Activated naive CD8-positive, alpha-beta T cell treated with anti-CD3 and anti-CD28 coated beads, Interleukin-2, amount 50 U/mL, for 24 hours (primary cell): ENCODE measurements around the gene CD5L.

Experiments
- ATAC-seq: fragments of 150-1000 bp; cut with Tn5 transposase; one replicate; pipeline ENCODE4 v1.10.0; 2021
- DNase-seq: peaks from one replicate; pipeline ENCODE4 v3.0.0; 2021
- H3K27ac Mint-ChIP-seq: one replicate; pipeline ENCODE4 v1.8.0; 2021; ENCODE audit warnings: mild to moderate bottlenecking, mixed read lengths
- H3K27me3 Mint-ChIP-seq: one replicate; pipeline ENCODE4 v1.8.0; 2021; ENCODE audit warnings: mixed read lengths
- H3K36me3 Mint-ChIP-seq: one replicate; pipeline ENCODE4 v1.8.0; 2021; ENCODE audit warnings: low read depth, mixed read lengths
- H3K4me1 Mint-ChIP-seq: one replicate; pipeline ENCODE4 v1.8.0; 2021; ENCODE audit warnings: mixed read lengths
- H3K4me3 Mint-ChIP-seq: one replicate; pipeline ENCODE4 v1.8.0; 2021; ENCODE audit warnings: mild to moderate bottlenecking, moderate library complexity, mixed read lengths
- H3K9me3 Mint-ChIP-seq: one replicate; pipeline ENCODE4 v1.8.0; 2021; ENCODE audit warnings: mixed read lengths

CD5L gene

GRCh38 chr1:157833145-157833544 is 8.5 kb downstream of the CD5L start:
- no peaks in the 10 kb centered on the region for H3K9me3 Mint-ChIP-seq
- peaks cover 12% of the 10 kb centered on the region for H3K4me1 Mint-ChIP-seq
- DNase-seq (no peak), ATAC-seq (no peak)
- H3K27ac Mint-ChIP-seq, result no peak overlapping the region
- H3K36me3 Mint-ChIP-seq, result no peaks in the 10 kb centered on the region
- H3K27me3 Mint-ChIP-seq, result peaks cover 15% of the 10 kb centered on the region
- no peak overlapping the region for H3K4me3 Mint-ChIP-seq

GRCh38 chr1:157831968-157832626 is 9.5 kb downstream of the CD5L start:
- ATAC-seq (peak; percentile 46), DNase-seq (no peak)
- Mint-ChIP-seq H3K36me3 (no peaks in the 10 kb centered on the region), H3K4me3 (no peak overlapping the region), H3K27me3 (peaks cover 15% of the 10 kb centered on the region), H3K27ac (no peak overlapping the region), H3K4me1 (peaks cover 12% of the 10 kb centered on the region), H3K9me3 (no peaks in the 10 kb centered on the region)

- ATAC-seq, result no peak
- peaks cover 12% of the 10 kb centered on the region for H3K4me1 Mint-ChIP-seq
- H3K9me3 Mint-ChIP-seq, result no peaks in the 10 kb centered on the region
- H3K4me3 Mint-ChIP-seq, result no peak overlapping the region
- H3K27ac Mint-ChIP-seq, result peak overlapping the region; percentile 14
- H3K36me3 Mint-ChIP-seq, result no peaks in the 10 kb centered on the region
- H3K27me3 Mint-ChIP-seq, result peaks cover 15% of the 10 kb centered on the region
- no peak for DNase-seq
These were observed 10.7 kb downstream of the CD5L start for GRCh38 chr1:157830887-157831286.

GRCh38 chr1:157829711-157830110 is 11.9 kb downstream of the CD5L start:
- Mint-ChIP-seq H3K27me3 (peaks cover 15% of the 10 kb centered on the region), H3K27ac (no peak overlapping the region), H3K4me1 (peaks cover 12% of the 10 kb centered on the region), H3K36me3 (no peaks in the 10 kb centered on the region), H3K9me3 (no peaks in the 10 kb centered on the region), H3K4me3 (no peak overlapping the region)
- no peak for DNase-seq
- ATAC-seq, result no peak

- Mint-ChIP-seq H3K9me3 (no peaks in the 10 kb centered on the region), H3K27me3 (peaks cover 15% of the 10 kb centered on the region), H3K27ac (no peak overlapping the region), H3K4me1 (peaks cover 12% of the 10 kb centered on the region), H3K36me3 (no peaks in the 10 kb centered on the region), H3K4me3 (no peak overlapping the region)
- ATAC-seq, result no peak
- no peak for DNase-seq
These were observed 12.4 kb downstream of the CD5L start for GRCh38 chr1:157829210-157829609.

GRCh38 chr1:157820299-157820698 is 21.3 kb downstream of the CD5L start:
- Mint-ChIP-seq H3K4me3 (no peak overlapping the region), H3K36me3 (no peaks in the 10 kb centered on the region), H3K4me1 (peaks cover 2% of the 10 kb centered on the region), H3K27ac (no peak overlapping the region), H3K9me3 (no peaks in the 10 kb centered on the region), H3K27me3 (peaks cover 5% of the 10 kb centered on the region)
- no peak for ATAC-seq
- no peak for DNase-seq

- Mint-ChIP-seq H3K27me3 (peaks cover 5% of the 10 kb centered on the region), H3K36me3 (no peaks in the 10 kb centered on the region), H3K4me1 (peaks cover 2% of the 10 kb centered on the region), H3K4me3 (no peak within 1 kb of the TSS), H3K27ac (peak within 1 kb of the TSS; percentile 13), H3K9me3 (no peaks in the 10 kb centered on the region)
- no peak for DNase-seq
- ATAC-seq, result no peak
These were observed 21.7 kb downstream of the CD5L start, which contains the start of gene FCRL1 for GRCh38 chr1:157819896-157820295. TSS of gene FCRL1 (minus strand) at chr1:157820120. CDS start at chr1:157820037, 83 bp downstream.

- H3K36me3 Mint-ChIP-seq, result no peaks in the 10 kb centered on the region
- no peak for DNase-seq
- H3K4me3 Mint-ChIP-seq, result no peak overlapping the region
- H3K9me3 Mint-ChIP-seq, result peaks cover 3% of the 10 kb centered on the region
- peaks cover 7% of the 10 kb centered on the region for H3K27me3 Mint-ChIP-seq
- no peak overlapping the region for H3K27ac Mint-ChIP-seq
- ATAC-seq, result no peak
- peaks cover 2% of the 10 kb centered on the region for H3K4me1 Mint-ChIP-seq
These were observed 22.4 kb downstream of the CD5L start for GRCh38 chr1:157819215-157819614.

GRCh38 chr1:157813269-157813668 is 28.3 kb downstream of the CD5L start:
- Mint-ChIP-seq H3K9me3 (peaks cover 22% of the 10 kb centered on the region), H3K27me3 (peaks cover 10% of the 10 kb centered on the region), H3K4me3 (no peak overlapping the region), H3K36me3 (peaks cover 5% of the 10 kb centered on the region), H3K4me1 (peaks cover 8% of the 10 kb centered on the region), H3K27ac (no peak overlapping the region)
- no peak for DNase-seq
- ATAC-seq, result no peak

GRCh38 chr1:157806431-157807149 is 35.0 kb downstream of the CD5L start:
- peak; percentile 18 for DNase-seq
- Mint-ChIP-seq H3K27ac (peak overlapping the region; percentile 1), H3K9me3 (peaks cover 4% of the 10 kb centered on the region), H3K27me3 (peaks cover 12% of the 10 kb centered on the region), H3K36me3 (no peaks in the 10 kb centered on the region), H3K4me3 (peak overlapping the region; percentile 28), H3K4me1 (peaks cover 12% of the 10 kb centered on the region)
- ATAC-seq, result peak; percentile 56

GRCh38 chr1:157803851-157804250 is 37.8 kb downstream of the CD5L start:
- no peak overlapping the region for H3K4me3 Mint-ChIP-seq
- peaks cover 10% of the 10 kb centered on the region for H3K27me3 Mint-ChIP-seq
- no peaks in the 10 kb centered on the region for H3K36me3 Mint-ChIP-seq
- no peak for DNase-seq
- no peaks in the 10 kb centered on the region for H3K9me3 Mint-ChIP-seq
- no peak overlapping the region for H3K27ac Mint-ChIP-seq
- no peak for ATAC-seq
- H3K4me1 Mint-ChIP-seq, result peaks cover 10% of the 10 kb centered on the region

- Mint-ChIP-seq H3K4me1 (peaks cover 3% of the 10 kb centered on the region), H3K36me3 (no peaks in the 10 kb centered on the region), H3K4me3 (no peak overlapping the region), H3K9me3 (no peaks in the 10 kb centered on the region), H3K27ac (no peak overlapping the region), H3K27me3 (no peaks in the 10 kb centered on the region)
- DNase-seq, result no peak
- no peak for ATAC-seq
These were observed 41.6 kb downstream of the CD5L start for GRCh38 chr1:157799996-157800395.

- DNase-seq, result no peak
- ATAC-seq, result no peak
- H3K36me3 Mint-ChIP-seq, result no peaks in the 10 kb centered on the region
- H3K9me3 Mint-ChIP-seq, result peaks cover 12% of the 10 kb centered on the region
- H3K4me1 Mint-ChIP-seq, result peaks cover 3% of the 10 kb centered on the region
- H3K27me3 Mint-ChIP-seq, result no peaks in the 10 kb centered on the region
- H3K4me3 Mint-ChIP-seq, result no peak overlapping the region
- H3K27ac Mint-ChIP-seq, result no peak overlapping the region
These were observed 43.4 kb downstream of the CD5L start for GRCh38 chr1:157798211-157798610.

GRCh38 chr1:157785248-157785647 is 56.4 kb downstream of the CD5L start:
- Mint-ChIP-seq H3K9me3 (peaks cover 20% of the 10 kb centered on the region), H3K27ac (no peak overlapping the region), H3K4me3 (no peak overlapping the region), H3K27me3 (peaks cover 4% of the 10 kb centered on the region), H3K36me3 (no peaks in the 10 kb centered on the region), H3K4me1 (peaks cover 17% of the 10 kb centered on the region)
- ATAC-seq, result no peak
- no peak for DNase-seq

- H3K4me1 Mint-ChIP-seq, result peaks cover 17% of the 10 kb centered on the region
- H3K9me3 Mint-ChIP-seq, result peaks cover 17% of the 10 kb centered on the region
- no peak for DNase-seq
- H3K4me3 Mint-ChIP-seq, result no peak overlapping the region
- ATAC-seq, result no peak
- H3K27ac Mint-ChIP-seq, result no peak overlapping the region
- peaks cover 4% of the 10 kb centered on the region for H3K27me3 Mint-ChIP-seq
- H3K36me3 Mint-ChIP-seq, result no peaks in the 10 kb centered on the region
These were observed 56.8 kb downstream of the CD5L start for GRCh38 chr1:157784801-157785200.
